Measurements from ENCODE around the gene SPC25. TPM values are rescaled to one million over a fixed set of nuclear protein-coding genes. Genes with fewer than 3 reads are reported as not detected.

SPC25 gene
- total and polyA plus RNA-seq, 8 donors, result 1.4 to 29.0 (median 13.1) TPM

DNA sequence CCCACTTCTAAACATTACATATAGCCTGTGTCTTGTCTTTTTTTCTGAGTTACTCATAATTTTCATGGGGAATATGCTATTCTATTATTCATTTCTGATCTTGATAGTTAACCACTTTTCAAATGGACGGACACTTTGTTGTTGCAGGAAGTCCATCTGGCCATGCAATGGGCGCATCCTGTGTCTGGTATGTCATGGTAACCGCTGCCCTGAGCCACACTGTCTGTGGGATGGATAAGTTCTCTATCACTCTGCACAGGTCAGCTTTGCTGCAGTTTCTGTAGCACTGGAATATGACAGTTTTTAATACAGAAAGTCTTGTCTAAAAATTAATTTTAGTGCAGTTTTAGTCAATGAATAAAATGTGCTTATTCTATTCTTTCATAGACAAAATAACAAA is 14.1 kb upstream of the SPC25 start:
- Histone ChIP-seq H3K36me3 (no peaks in the 10 kb centered on the region), H3K27ac (no peak overlapping the region), H3K4me3 (no peak overlapping the region), H3K27me3 (no peaks in the 10 kb centered on the region), H3K9me3 (no peaks in the 10 kb centered on the region), H3K4me1 (no peaks in the 10 kb centered on the region)
- DNase-seq (no peak), ATAC-seq (no peak)
- TF ChIP-seq, protein P1, sequence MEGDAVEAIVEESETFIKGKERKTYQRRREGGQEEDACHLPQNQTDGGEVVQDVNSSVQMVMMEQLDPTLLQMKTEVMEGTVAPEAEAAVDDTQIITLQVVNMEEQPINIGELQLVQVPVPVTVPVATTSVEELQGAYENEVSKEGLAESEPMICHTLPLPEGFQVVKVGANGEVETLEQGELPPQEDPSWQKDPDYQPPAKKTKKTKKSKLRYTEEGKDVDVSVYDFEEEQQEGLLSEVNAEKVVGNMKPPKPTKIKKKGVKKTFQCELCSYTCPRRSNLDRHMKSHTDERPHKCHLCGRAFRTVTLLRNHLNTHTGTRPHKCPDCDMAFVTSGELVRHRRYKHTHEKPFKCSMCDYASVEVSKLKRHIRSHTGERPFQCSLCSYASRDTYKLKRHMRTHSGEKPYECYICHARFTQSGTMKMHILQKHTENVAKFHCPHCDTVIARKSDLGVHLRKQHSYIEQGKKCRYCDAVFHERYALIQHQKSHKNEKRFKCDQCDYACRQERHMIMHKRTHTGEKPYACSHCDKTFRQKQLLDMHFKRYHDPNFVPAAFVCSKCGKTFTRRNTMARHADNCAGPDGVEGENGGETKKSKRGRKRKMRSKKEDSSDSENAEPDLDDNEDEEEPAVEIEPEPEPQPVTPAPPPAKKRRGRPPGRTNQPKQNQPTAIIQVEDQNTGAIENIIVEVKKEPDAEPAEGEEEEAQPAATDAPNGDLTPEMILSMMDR (IDR thresholded peaks at IDR 0.05), result no peak
- intact Hi-C loops (cut with DNase I), result no loop called here

DNA sequence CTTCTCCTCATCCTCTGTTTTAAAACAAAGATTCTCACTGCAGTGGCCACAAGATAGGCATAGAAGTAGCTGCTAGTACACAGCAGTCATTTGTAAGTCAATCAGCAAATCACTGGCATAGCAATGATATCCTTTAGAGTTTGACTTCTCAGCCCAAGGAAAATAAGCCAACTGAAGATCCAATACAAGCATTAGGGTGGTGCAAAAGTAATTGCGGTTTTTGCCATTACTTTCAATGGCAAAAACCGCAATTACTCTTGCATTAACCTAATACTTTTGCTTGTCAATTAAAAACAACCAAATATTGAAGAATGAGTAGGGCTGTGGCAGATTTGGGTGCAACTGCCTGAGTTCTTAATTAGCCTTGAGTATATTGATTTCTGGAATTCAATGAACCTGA is 13.7 kb upstream of the SPC25 start:
- Histone ChIP-seq H3K4me1 (no peaks in the 10 kb centered on the region), H3K27ac (no peak overlapping the region), H3K4me3 (no peak overlapping the region), H3K9me3 (no peaks in the 10 kb centered on the region), H3K36me3 (no peaks in the 10 kb centered on the region), H3K27me3 (no peaks in the 10 kb centered on the region)
- DNase-seq (no peak), ATAC-seq (no peak)
- intact Hi-C loops (cut with DNase I), result no loop called here
- TF ChIP-seq, protein P1 (IDR thresholded peaks at IDR 0.05), result no peak

DNA sequence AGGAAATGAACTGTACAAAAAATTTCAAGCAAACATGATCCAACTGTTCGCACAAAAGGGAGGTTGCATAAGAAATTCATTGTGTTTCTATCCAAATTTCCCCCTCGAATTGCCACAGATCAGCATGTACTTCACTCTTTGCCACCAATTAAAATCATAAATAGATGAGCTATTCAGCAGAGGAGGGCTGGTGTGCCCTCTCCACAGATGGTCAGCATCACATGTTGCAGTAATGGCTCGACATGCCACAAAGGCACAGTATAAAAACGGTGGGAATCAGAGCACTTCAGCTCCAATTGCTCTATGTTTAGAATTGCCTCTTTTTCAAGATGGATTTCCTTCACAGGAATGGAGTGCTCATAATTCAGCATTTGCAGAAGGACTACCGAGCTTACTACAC is 10.8 kb upstream of the SPC25 start, which contains the start of gene G6PC2:
TSS of gene G6PC2 (plus strand) at position 289 of the 400 bp plus-strand sequence. CDS start at position 330, 41 bp downstream.
- no peaks in the 10 kb centered on the region for H3K4me1 ChIP-seq
- H3K4me3 ChIP-seq, result no peak within 1 kb of the TSS
- intact Hi-C loops (cut with DNase I), result no loop called here
- H3K9me3 ChIP-seq, result no peaks in the 10 kb centered on the region
- no peaks in the 10 kb centered on the region for H3K27me3 ChIP-seq
- no peak within 1 kb of the TSS for H3K27ac ChIP-seq
- no peaks in the 10 kb centered on the region for H3K36me3 ChIP-seq
- TF ChIP-seq, protein P1 (IDR thresholded peaks at IDR 0.05), result no peak
- DNase-seq (no peak), ATAC-seq (no peak)

DNA sequence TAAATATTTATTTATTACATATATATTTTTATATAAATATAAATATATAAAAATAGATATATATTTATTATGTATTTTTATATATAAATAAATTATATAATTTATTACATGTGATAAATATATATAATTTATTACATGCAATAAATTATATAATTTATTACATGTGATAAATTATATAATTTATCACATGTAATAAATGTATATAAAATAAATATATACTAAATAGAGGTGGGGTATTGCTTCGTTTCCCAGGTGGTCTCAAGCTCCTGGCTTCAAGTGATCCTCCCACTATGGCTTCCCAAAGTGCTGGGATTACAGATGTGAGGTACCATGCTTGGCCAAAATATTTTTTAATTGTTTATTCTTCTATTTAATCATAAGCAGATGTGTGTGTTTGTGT is 7.2 kb upstream of the SPC25 start:
- intact Hi-C loops (cut with DNase I), result no loop called here
- no peaks in the 10 kb centered on the region for H3K27me3 ChIP-seq
- ATAC-seq, result no peak
- H3K4me1 ChIP-seq, result no peaks in the 10 kb centered on the region
- TF ChIP-seq, protein P1 (IDR thresholded peaks at IDR 0.05), result no peak
- H3K9me3 ChIP-seq, result no peaks in the 10 kb centered on the region
- DNase-seq, result no peak
- no peak overlapping the region for H3K27ac ChIP-seq
- no peak overlapping the region for H3K4me3 ChIP-seq
- H3K36me3 ChIP-seq, result no peaks in the 10 kb centered on the region

DNA sequence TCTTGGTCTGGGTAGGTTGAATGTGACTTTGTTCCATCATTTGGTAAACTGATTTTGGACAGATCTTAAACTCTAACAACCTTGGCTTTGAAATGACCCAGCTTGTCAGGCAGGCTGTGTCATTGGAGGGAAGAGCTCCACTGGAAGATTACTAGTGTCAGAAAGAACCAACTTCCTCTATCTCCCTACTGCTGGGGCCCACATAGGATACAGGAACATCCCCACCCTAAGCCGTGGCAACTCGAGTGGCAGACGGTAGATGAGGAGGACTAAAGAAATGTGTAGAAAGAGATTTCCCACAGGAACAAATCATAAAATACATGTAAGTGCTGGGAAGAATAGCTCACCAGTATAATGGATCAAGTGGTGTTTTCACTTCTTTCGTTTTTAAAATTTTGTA is 6.6 kb upstream of the SPC25 start:
- TF ChIP-seq, protein P1 (IDR thresholded peaks at IDR 0.05), result no peak
- ATAC-seq, result no peak

More for the DNA sequence above, 6.6 kb upstream of the SPC25 start:
- Histone ChIP-seq H3K9me3 (no peaks in the 10 kb centered on the region), H3K4me3 (no peak overlapping the region), H3K4me1 (no peaks in the 10 kb centered on the region), H3K27ac (no peak overlapping the region), H3K36me3 (no peaks in the 10 kb centered on the region), H3K27me3 (no peaks in the 10 kb centered on the region)
- intact Hi-C loops (cut with DNase I), result no loop called here
- DNase-seq, result no peak
